Measurements from ENCODE around the gene SMIM24.
"Not testable (repeated sequence)": the region's sequence is repeated elsewhere in the genome, so short reads cannot be mapped to it uniquely, and the experiment has no call there.

SMIM24 gene

GRCh38 chr19:3513229-3514140, 33.2 kb upstream of the SMIM24 start:
- no peak overlapping the region for H3K27ac ChIP-seq
- H3K4me3 ChIP-seq: no peak overlapping the region
- TF ChIP-seq CTCF (IDR thresholded peaks at IDR 0.05): no peak
- DNase-seq (ENCODE audit: low spot score): no peak

GRCh38 chr19:3512562-3513228, 32.4 kb upstream of the SMIM24 start:
- no peak overlapping the region for H3K4me3 ChIP-seq
- TF ChIP-seq CTCF (IDR thresholded peaks at IDR 0.05): no peak
- DNase-seq (ENCODE audit: low spot score): no peak
- H3K27ac ChIP-seq: no peak overlapping the region

DNA sequence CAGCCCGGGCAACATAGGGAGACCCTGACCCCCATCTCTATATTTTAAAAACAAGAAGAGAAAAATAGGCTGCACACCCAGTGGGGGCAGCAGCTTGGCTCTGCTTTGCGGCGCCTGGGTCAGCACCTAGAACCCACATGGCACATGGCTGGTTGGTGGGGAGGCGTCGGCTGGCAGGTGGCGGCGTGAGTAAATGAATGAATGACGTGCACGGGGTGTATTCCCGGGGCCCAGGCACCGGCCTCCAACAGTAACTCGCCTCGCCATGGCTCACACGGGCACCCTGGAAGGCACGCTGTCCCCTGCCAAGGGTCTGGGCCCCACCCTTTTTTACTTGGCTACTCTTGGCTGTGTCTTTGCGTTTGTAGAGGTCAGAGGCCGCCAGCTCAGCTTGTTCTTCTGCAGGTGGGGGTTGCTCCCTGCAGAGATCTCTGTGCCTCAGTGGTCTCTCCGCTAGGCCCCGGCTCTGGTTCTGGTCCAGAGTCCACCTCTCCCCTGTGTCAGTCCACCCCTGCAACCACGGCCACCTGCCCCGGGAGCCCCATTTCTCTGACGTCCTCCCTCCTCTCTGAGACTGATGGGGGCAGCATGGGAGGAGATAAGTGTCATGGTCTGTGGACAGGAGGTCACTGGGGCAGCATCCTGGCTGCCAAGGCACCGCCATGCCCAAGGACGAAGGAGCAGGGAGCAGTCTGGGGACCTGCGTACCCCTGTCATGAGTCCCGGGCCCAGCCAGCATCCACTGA, 31.4 kb upstream of the SMIM24 start:
- H3K27ac ChIP-seq: no peak overlapping the region
- no peak overlapping the region for H3K4me3 ChIP-seq
- no peak for DNase-seq (ENCODE audit: low spot score)
- no peak for TF ChIP-seq CTCF (IDR thresholded peaks at IDR 0.05)

DNA sequence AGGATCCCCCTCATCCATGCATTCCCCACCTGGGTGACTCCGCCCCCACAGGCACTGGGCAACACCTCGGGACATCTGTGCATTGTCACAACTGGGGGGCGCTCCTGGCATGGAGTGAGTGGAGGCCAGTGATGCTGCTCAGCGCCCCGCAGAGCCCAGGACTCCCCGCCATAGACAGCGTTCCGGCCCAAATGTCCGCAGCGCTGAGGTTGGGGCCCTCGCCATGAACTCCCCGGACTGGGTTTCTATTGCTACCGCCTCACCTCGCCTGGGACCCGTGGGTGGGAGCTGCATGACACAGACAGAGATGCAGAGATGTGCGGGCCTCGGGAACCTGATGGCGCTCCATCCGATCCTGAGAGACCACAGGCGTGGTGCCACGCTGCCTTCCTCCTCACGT, 30.4 kb upstream of the SMIM24 start:
- DNase-seq (ENCODE audit: low spot score): no peak
- H3K4me3 ChIP-seq: no peak overlapping the region
- H3K27ac ChIP-seq: no peak overlapping the region
- no peak for TF ChIP-seq CTCF (IDR thresholded peaks at IDR 0.05)

DNA sequence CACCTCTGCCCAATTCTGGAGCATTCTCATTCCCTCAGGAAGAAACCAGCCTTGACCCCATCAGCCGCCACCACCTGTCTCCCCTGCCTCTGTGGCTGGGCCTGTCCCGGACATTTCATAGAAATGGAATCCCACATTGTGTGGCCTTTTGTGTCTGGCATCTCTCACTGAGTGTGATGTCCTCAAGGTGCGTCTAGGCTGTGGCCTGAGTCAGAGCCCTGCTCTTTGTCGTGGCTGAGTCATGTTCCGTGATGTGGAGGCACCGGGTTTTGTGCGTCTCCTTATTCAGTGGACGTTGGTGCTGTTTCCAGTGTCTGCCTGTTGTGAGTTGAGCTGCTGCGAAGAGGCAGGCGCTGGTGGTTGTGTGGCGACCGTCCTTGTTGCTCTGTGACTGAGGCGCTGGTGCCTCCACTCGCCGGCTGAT, 29.3 kb upstream of the SMIM24 start:
- DNase-seq (ENCODE audit: low spot score): no peak
- H3K4me3 ChIP-seq: no peak overlapping the region
- H3K27ac ChIP-seq: no peak overlapping the region
- TF ChIP-seq CTCF (IDR thresholded peaks at IDR 0.05): no peak

GRCh38 chr19:3508771-3509535, 28.6 kb upstream of the SMIM24 start:
- Histone ChIP-seq H3K4me3 (no peak overlapping the region), H3K27ac (no peak overlapping the region)
- no peak for TF ChIP-seq CTCF (IDR thresholded peaks at IDR 0.05)
- no peak for DNase-seq (ENCODE audit: low spot score)

DNA sequence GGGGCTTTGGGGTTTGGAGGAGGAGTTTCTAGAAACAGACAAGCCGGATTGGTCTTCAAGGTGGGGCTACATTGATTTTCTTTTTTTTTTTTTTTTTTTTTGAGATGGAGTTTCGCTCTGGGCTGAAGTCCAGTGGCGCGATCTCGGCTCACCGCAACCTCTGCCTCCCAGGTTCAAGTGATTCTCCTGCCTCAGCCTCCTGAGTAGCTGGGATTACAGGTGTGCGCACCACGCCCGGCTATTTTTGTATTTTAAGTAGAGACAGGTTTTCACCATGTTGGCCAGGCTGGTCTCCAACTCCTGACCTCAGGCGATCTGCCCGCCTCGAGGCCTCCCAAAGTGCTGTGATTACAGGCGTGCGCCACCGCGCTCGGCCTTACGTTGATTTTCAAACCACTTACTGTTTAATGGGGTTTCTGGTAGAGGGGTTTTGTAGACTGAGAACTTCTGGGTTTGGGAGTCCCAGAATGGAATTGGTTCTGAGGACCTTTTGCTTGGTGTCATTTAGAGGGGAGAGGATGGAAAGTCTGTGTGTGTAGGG, 27.9 kb upstream of the SMIM24 start:
- H3K4me3 ChIP-seq; DNase-seq (ENCODE audit: low spot score); H3K27ac ChIP-seq: not testable (repeated sequence)
